K562 (cell line): ENCODE data around the gene CACNA2D4. TPM values are rescaled to one million over a fixed set of nuclear protein-coding genes. Genes with fewer than 3 reads are reported as not detected.

Experiments
- ATAC-seq: fragments of 200-7000 bp; cut with Tn5 transposase; 3 replicates; pipeline ENCODE4 v1.9.1; 2020; ENCODE audit warnings: moderate library complexity
- BruUV-seq: library from RNA; stranded (reverse); fragments of 400-500 nt; replicated peaks from 2 replicates; lab custom pipeline; 2021; lab: Mats Ljungman, UMichigan
- CTCF ChIA-PET: fragments of 300-600 bp; formaldehyde crosslinking; extraction: SDS; loops from one replicate; lab custom pipeline; 2021; ENCODE audit warnings: low intra/inter-chr PET ratio; lab: Yijun Ruan, JAX
- POLR2A ChIA-PET: fragments of 300-600, 350-650 bp; sonication (Branson Sonifier 250); formaldehyde crosslinking; extraction: SDS; loops from one replicate; lab custom pipeline; 2021; ENCODE audit warnings: antibody characterized with exemption, inconsistent platforms; lab: Yijun Ruan, JAX
- DNase-seq, 4 experiments: peaks; one replicate each; pipeline versions ENCODE4 v3.0.0 to v3.0.0-alpha.2; 2011 to 2018; ENCODE audit warnings: low spot score in 3 of 4, mixed read lengths in 3 of 4; ENCODE audit errors: extremely low read depth in 1 of 4
- FAIRE-seq: peaks from 2 replicates; lab custom pipeline; 2011; peaks lifted over from hg19 to GRCh38; lab: Jason Lieb, UNC
- H2AFZ ChIP-seq: 2 replicates; pipeline ENCODE4 v1.6.0; 2011; ENCODE audit warnings: low read depth, low read length, control low read depth, inconsistent platforms
- H3K27ac ChIP-seq: fragments of 200-600 bp; 3 replicates; pipeline ENCODE4 v1.8.0; 2011; ENCODE audit warnings: low read depth, mild to moderate bottlenecking, control low read depth, inconsistent platforms, low read length, moderate library complexity, mixed read lengths; ENCODE audit errors: extremely low read depth
- H3K27me3 ChIP-seq, 2 experiments: fragments of 300-600 bp in 1 of 2; 2 replicates in 1 of 2; 3 replicates in 1 of 2; pipeline versions ENCODE4 v1.6.0 to v1.8.0; 2011; ENCODE audit warnings: inconsistent platforms in 2 of 2, low read length in 2 of 2, mild to moderate bottlenecking in 1 of 2, mixed read lengths in 1 of 2, moderate library complexity in 1 of 2; ENCODE audit not compliant: control insufficient read depth in 2 of 2, insufficient read depth in 2 of 2
- H3K36me3 ChIP-seq: fragments of 300-600 bp; 3 replicates; pipeline ENCODE4 v1.8.0; 2011; ENCODE audit warnings: mild to moderate bottlenecking, low read length, inconsistent platforms; ENCODE audit not compliant: control insufficient read depth, insufficient read depth
- H3K4me1 ChIP-seq, 2 experiments: fragments of 200-600 bp in 1 of 2; replicated peaks in 1 of 2; 2 replicates in 1 of 2; 3 replicates in 1 of 2; pipeline versions ENCODE4 v1.5.1 to v1.8.0; 2011; ENCODE audit warnings: inconsistent platforms in 2 of 2, low read length in 2 of 2, mild to moderate bottlenecking in 1 of 2, mixed read lengths in 1 of 2, moderate library complexity in 1 of 2; ENCODE audit not compliant: control insufficient read depth in 2 of 2, insufficient read depth in 2 of 2
- H3K4me2 ChIP-seq: 2 replicates; pipeline ENCODE4 v1.6.1; 2011; ENCODE audit warnings: low read length, control low read depth, inconsistent platforms, mixed read lengths; ENCODE audit not compliant: insufficient read depth
- H3K4me3 ChIP-seq: fragments of 200-600 bp; sonication (generic), shearing (Covaris generic); 2 replicates; pipeline ENCODE4 v1.5.1; 2016; ENCODE audit warnings: control low read depth, inconsistent platforms
- H3K79me2 ChIP-seq: fragments of 200-600 bp; 3 replicates; pipeline ENCODE4 v1.8.0; 2011; ENCODE audit warnings: low read length, inconsistent platforms; ENCODE audit not compliant: control insufficient read depth, insufficient read depth
- H3K9ac ChIP-seq, 2 experiments: 2 replicates each; pipeline versions ENCODE4 v1.6.0 to v1.6.1; 2011; ENCODE audit warnings: low read depth in 2 of 2, low read length in 2 of 2, control low read depth in 1 of 2, inconsistent platforms in 1 of 2, mild to moderate bottlenecking in 1 of 2, mixed read lengths in 1 of 2; ENCODE audit not compliant: insufficient read depth in 1 of 2
- H3K9me1 ChIP-seq: one replicate; pipeline ENCODE4 v1.6.0; 2011; ENCODE audit warnings: inconsistent platforms, mild to moderate bottlenecking, low read length, moderate library complexity; ENCODE audit not compliant: control insufficient read depth, insufficient read depth
- H3K9me3 ChIP-seq: replicated peaks from 2 replicates; pipeline ENCODE4 v1.5.1; 2011; ENCODE audit warnings: low read depth, low read length, inconsistent platforms; ENCODE audit not compliant: control insufficient read depth, insufficient read depth
- H4K20me1 ChIP-seq: replicated peaks from 2 replicates; pipeline ENCODE4 v1.6.1; 2011; ENCODE audit warnings: low read length, inconsistent platforms, mixed read lengths; ENCODE audit not compliant: control insufficient read depth, insufficient read depth
- CSDE1 ChIP-seq, 2 experiments: fragments of 450-650 bp; IDR thresholded peaks; 2 replicates each; pipeline ENCODE4 v1.6.1; 2016; ENCODE audit warnings: mild to moderate bottlenecking in 1 of 2
- FOSL1 ChIP-seq: fragments of 200-800 bp; sonication (Bioruptor generic); conservative IDR thresholded peaks from 2 replicates; pipeline ENCODE4 v1.6.1; 2016; ENCODE audit warnings: missing genetic modification characterization, missing compliant biosample characterization
- ILF3 ChIP-seq: fragments of 450-650 bp; IDR thresholded peaks from 2 replicates; pipeline ENCODE4 v1.6.1; 2018; ENCODE audit warnings: antibody characterized with exemption, mild to moderate bottlenecking, moderate library complexity, borderline replicate concordance
- KLF1 ChIP-seq: fragments of 450-650 bp; IDR thresholded peaks from 2 replicates; pipeline ENCODE4 v1.6.1; 2016; ENCODE audit warnings: missing genetic modification characterization, missing compliant biosample characterization
- ZC3H4 ChIP-seq: sonication (generic); formaldehyde crosslinking; IDR thresholded peaks from 2 replicates; pipeline ENCODE4 v1.9.0; 2021; ENCODE audit warnings: missing genetic modification reagents, borderline replicate concordance
- ZNF175 ChIP-seq: fragments of 200-800 bp; sonication (Bioruptor generic); IDR thresholded peaks from 2 replicates; pipeline ENCODE4 v1.6.1; 2016; ENCODE audit warnings: low read depth, mild to moderate bottlenecking, missing genetic modification characterization, missing compliant biosample characterization
- ZNF324 ChIP-seq: fragments of 250-450 bp; sonication (Bioruptor Pico); IDR thresholded peaks from 2 replicates; pipeline ENCODE4 v1.4.0; 2020; ENCODE audit warnings: mild to moderate bottlenecking
- ZNF507 ChIP-seq: conservative IDR thresholded peaks from 2 replicates; pipeline ENCODE4 v1.6.1; 2017; ENCODE audit warnings: missing genetic modification characterization, missing compliant biosample characterization
- ZNF785 ChIP-seq: fragments of 250-450 bp; sonication (Bioruptor Pico); IDR thresholded peaks from 2 replicates; pipeline ENCODE4 v1.4.0; 2020; ENCODE audit warnings: mild to moderate bottlenecking
- in situ Hi-C: fragments of 300-500 bp; cut with MboI; formaldehyde crosslinking; loops from 4 replicates; pipeline ENCODE4 v1.15.0; 2018; ENCODE audit warnings: inconsistent platforms, mixed read lengths
- intact Hi-C: fragments of 100-400 bp; cut with micrococcal nuclease; formaldehyde crosslinking; loops from 2 replicates; pipeline ENCODE4 v1.14.2; 2022
- polyA plus RNA-seq, 8 experiments: library from polyadenylated mRNA; depleted of rRNA in 4 of 8; stranded (reverse) in 5 of 8; unstranded in 3 of 8; fragments of >200 nt; fragmentation: Nextera tagmentation in 2 of 8; fragmentation: Illumina TruSeq in 1 of 8; extraction: Ambion mirVana in 2 of 8; extraction: Trizol in 1 of 8; gene quantifications; 2 replicates each; pipeline versions ENCODE4 v1.2.1 to v1.2.3, GENCODE V29; 2011 to 2014; ENCODE audit warnings: inconsistent platforms in 1 of 8, missing spikeins in 1 of 8
- total RNA-seq, 7 experiments: library from RNA; depleted of rRNA in 6 of 7; stranded (reverse); fragments of >200 nt in 6 of 7; fragmentation: Illumina TruSeq in 2 of 7; extraction: Trizol in 2 of 7; gene quantifications; 2 replicates each; pipeline versions ENCODE4 v1.2.1 to v1.2.3, GENCODE V29; 2011 to 2021; ENCODE audit warnings: low replicate concordance in 1 of 7

CACNA2D4 gene
- total and polyA plus RNA-seq, 9 of the 15 experiments (the other 6 are each of a cell fraction or from before 2014, with no cell fraction given): 0.04 to 0.69 (median 0.40) TPM; not detected in 3

DNA sequence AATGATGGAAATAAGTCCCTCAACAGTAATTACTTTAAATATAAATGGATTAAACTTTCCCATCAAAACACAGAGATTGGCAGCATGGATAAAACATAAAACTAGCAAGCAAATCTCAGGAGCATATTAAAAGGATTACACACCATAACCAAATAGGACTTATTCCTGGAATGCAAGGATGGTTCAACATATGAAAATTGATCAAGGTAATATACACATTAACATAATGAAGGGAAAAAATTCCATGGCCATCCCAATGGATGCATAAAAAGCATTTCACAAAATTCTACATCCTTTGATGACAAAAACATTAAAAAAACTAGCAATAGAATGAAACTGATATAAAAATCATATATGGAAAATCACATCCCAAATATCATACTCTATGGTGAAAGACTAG, 13.6 kb downstream of the CACNA2D4 start:
- ATAC-seq (no peak), DNase-seq (no peak), FAIRE-seq (no peak)
- Histone ChIP-seq H3K27ac (no peak overlapping the region), H3K36me3 (no peaks in the 10 kb centered on the region), H3K4me1 (peaks cover 0 to 8% of the 10 kb centered on the region in 2 experiments; a peak in 2 of 5 replicates), H2AFZ (no peak overlapping the region), H3K4me2 (no peak overlapping the region), H3K9me1 (no peaks in the 10 kb centered on the region), H3K4me3 (no peak overlapping the region), H3K9ac (no peak overlapping the region), H3K27me3 (no peaks in the 10 kb centered on the region), H3K9me3 (peaks cover 2% of the 10 kb centered on the region; the same call in 1 of the 2 replicates), H4K20me1 (no peaks in the 10 kb centered on the region), H3K79me2 (no peaks in the 10 kb centered on the region)
- no TSS peak for BruUV-seq
- TF ChIP-seq FOSL1 (tag) (no peak), ZNF507 (tag) (0 out of 2 replicates have a peak, but pooled peaks have one; percentile 24), ZNF324 (CRISPR knock-in tag) (peak; percentile 98), ZNF785 (CRISPR knock-in tag) (no peak), ILF3 (no peak), ZC3H4 (no peak), CSDE1 (IDR thresholded peaks at IDR 0.05) (no peak), ZNF175 (CRISPR knock-in tag) (no peak), KLF1 (no peak)
- in situ Hi-C loops (no loop called here), intact Hi-C loops (no loop called here)
- ChIA-PET POLR2A (interaction anchor here (1.3 kb wide), 1 partner anchor 12 kb away, joined by 5 read pairs; no protein-coding TSS in a partner anchor), CTCF (no interaction called here)
